Stimulated activated CD4-positive, alpha-beta T cell treated with anti-CD3 and anti-CD28 coated beads, Interleukin-4, amount 100 ng/mL, for 4 hours (primary cell): ENCODE results near the gene NOL8.

ENCODE experiments used
- DNase-seq, 2 experiments: peaks; one replicate each; pipeline ENCODE4 v3.0.0-alpha.2; 2020

The NOL8 gene

GRCh38 chr9:92325269-92325990 lies at the start of gene NOL8, which contains the start of gene CENPP:
TSS of gene NOL8 (minus strand) at chr9:92325350. CDS start at chr9:92324161, 1,189 bp downstream.
TSS of gene CENPP (plus strand) at chr9:92325953.
- peak; percentile 73 to 81 for DNase-seq

GRCh38 chr9:92373167-92373566 lies 48.0 kb upstream of the NOL8 start:
- no peak for DNase-seq

GRCh38 chr9:92369075-92369474 lies 43.9 kb upstream of the NOL8 start:
- DNase-seq = no peak

GRCh38 chr9:92360083-92360482 lies 34.9 kb upstream of the NOL8 start:
- no peak for DNase-seq

- no peak for DNase-seq
These were observed 34.3 kb upstream of the NOL8 start for GRCh38 chr9:92359394-92359995.

- no peak for DNase-seq
These were observed 27.9 kb upstream of the NOL8 start for GRCh38 chr9:92353051-92353450.

- no peak for DNase-seq
These were observed 25.6 kb upstream of the NOL8 start for GRCh38 chr9:92350740-92351133.

- DNase-seq = no peak
These were observed 24.9 kb upstream of the NOL8 start for GRCh38 chr9:92349771-92350739.

GRCh38 chr9:92345582-92345981 lies 20.4 kb upstream of the NOL8 start:
- DNase-seq = no peak

GRCh38 chr9:92342825-92343488 lies 17.8 kb upstream of the NOL8 start:
- no peak for DNase-seq

GRCh38 chr9:92341578-92341977 lies 16.4 kb upstream of the NOL8 start:
- DNase-seq = no peak

- DNase-seq = no peak
These were observed 8.1 kb upstream of the NOL8 start for GRCh38 chr9:92333282-92333634.

- no peak for DNase-seq
These were observed 7.6 kb upstream of the NOL8 start for GRCh38 chr9:92332577-92333281.

- no peak for DNase-seq
These were observed 3.1 kb upstream of the NOL8 start for GRCh38 chr9:92328225-92328624.

- DNase-seq = no peak
These were observed 2.2 kb upstream of the NOL8 start for GRCh38 chr9:92327283-92327850.

GRCh38 chr9:92325991-92326500 lies 896 bp upstream of the NOL8 start:
- DNase-seq = no peak

GRCh38 chr9:92324889-92325268 lies 271 bp downstream of the NOL8 start:
- DNase-seq = no peak

GRCh38 chr9:92324431-92324830 lies 719 bp downstream of the NOL8 start:
- no peak for DNase-seq

- DNase-seq = no peak
These were observed 9.7 kb downstream of the NOL8 start for GRCh38 chr9:92315456-92315855.

- no peak for DNase-seq
These were observed 11.5 kb downstream of the NOL8 start for GRCh38 chr9:92313624-92314012.

GRCh38 chr9:92312887-92313623 lies 12.1 kb downstream of the NOL8 start:
- no peak for DNase-seq
